Measurements from ENCODE around the gene STOX1. TPM values are rescaled to one million over a fixed set of nuclear protein-coding genes. Genes with fewer than 3 reads are reported as not detected.
"Not testable (repeated sequence)": the region's sequence is repeated elsewhere in the genome, so short reads cannot be mapped to it uniquely, and the experiment has no call there.

Gene STOX1
- polyA plus RNA-seq, 1 donor (not counting 4 experiments of a cell fraction or from before 2014, with no cell fraction given), result 0.14 TPM

GRCh38 chr10:68924593-68924992 lies 97.3 kb downstream of the STOX1 start:
- Histone ChIP-seq H3K79me2 (ENCODE audit: control insufficient read depth, insufficient read depth, low read length) (peaks cover 12% of the 10 kb centered on the region), H3K9ac (ENCODE audit: control insufficient read depth, extremely low read depth, insufficient read depth, low read length) (no peak overlapping the region), H3K9me3 (ENCODE audit: control insufficient read depth, low read depth, low read length) (no peaks in the 10 kb centered on the region), H3K36me3 (ENCODE audit: control insufficient read depth in 2 of 2, extremely low read depth in 1 of 2, insufficient read depth in 2 of 2, low read length in 2 of 2) (peaks cover 7 to 14% of the 10 kb centered on the region in 2 experiments), H3K4me1 (ENCODE audit: control insufficient read depth, extremely low read depth, insufficient read depth, low read length) (no peaks in the 10 kb centered on the region), H3K4me2 (ENCODE audit: control insufficient read depth, extremely low read depth, insufficient read depth, low read depth, low read length) (no peak overlapping the region), H2AFZ (ENCODE audit: control insufficient read depth, low read length) (no peak overlapping the region), H4K20me1 (ENCODE audit: control insufficient read depth, extremely low read depth, insufficient read depth, low read length) (no peaks in the 10 kb centered on the region), H3K4me3 (ENCODE audit: control insufficient read depth in 2 of 3, extremely low read depth in 1 of 3, insufficient read depth in 2 of 3, low read depth in 1 of 3, low read length in 3 of 3) (no peak overlapping the region), H3K27me3 (ENCODE audit: control insufficient read depth, extremely low read depth, insufficient read depth, low read length) (no peaks in the 10 kb centered on the region), H3K27ac (ENCODE audit: control insufficient read depth, insufficient read depth, low read length) (no peak overlapping the region), H3K9me1 (ENCODE audit: control insufficient read depth, extremely low read depth, insufficient read depth, low read length) (no peaks in the 10 kb centered on the region)
- no peak for TF ChIP-seq CTCF (optimal IDR thresholded peaks at IDR 0.05 in 1 of 3, IDR thresholded peaks at IDR 0.05 in 1 of 3, conservative IDR thresholded peaks at IDR 0.05 in 1 of 3; ENCODE audit: extremely low read depth in 1 of 3, insufficient read depth in 2 of 3, low read length in 3 of 3)
- TF ChIP-seq EZH2 (IDR thresholded peaks at IDR 0.05; ENCODE audit: low read length), result no peak
- no peak for DNase-seq (ENCODE audit: low read depth, low spot score)
- FAIRE-seq, result no peak
- dilution Hi-C loops (cut with MboI; ENCODE audit: extremely low pct_ligation_motif_present, low sequenced_read_pairs), result no loop called here

- Histone ChIP-seq H3K4me1 (ENCODE audit: control insufficient read depth, extremely low read depth, insufficient read depth, low read length) (no peaks in the 10 kb centered on the region), H2AFZ (ENCODE audit: control insufficient read depth, low read length) (no peak overlapping the region), H3K9me1 (ENCODE audit: control insufficient read depth, extremely low read depth, insufficient read depth, low read length) (no peaks in the 10 kb centered on the region), H3K36me3 (ENCODE audit: control insufficient read depth in 2 of 2, extremely low read depth in 1 of 2, insufficient read depth in 2 of 2, low read length in 2 of 2) (peaks cover 4 to 14% of the 10 kb centered on the region in 2 experiments), H4K20me1 (ENCODE audit: control insufficient read depth, extremely low read depth, insufficient read depth, low read length) (no peaks in the 10 kb centered on the region), H3K79me2 (ENCODE audit: control insufficient read depth, insufficient read depth, low read length) (peaks cover 12% of the 10 kb centered on the region), H3K9me3 (ENCODE audit: control insufficient read depth, low read depth, low read length) (no peaks in the 10 kb centered on the region), H3K27me3 (ENCODE audit: control insufficient read depth, extremely low read depth, insufficient read depth, low read length) (no peaks in the 10 kb centered on the region), H3K9ac (ENCODE audit: control insufficient read depth, extremely low read depth, insufficient read depth, low read length) (no peak overlapping the region), H3K27ac (ENCODE audit: control insufficient read depth, insufficient read depth, low read length) (no peak overlapping the region), H3K4me2 (ENCODE audit: control insufficient read depth, extremely low read depth, insufficient read depth, low read depth, low read length) (no peak overlapping the region), H3K4me3 (ENCODE audit: control insufficient read depth in 2 of 3, extremely low read depth in 1 of 3, insufficient read depth in 2 of 3, low read depth in 1 of 3, low read length in 3 of 3) (no peak overlapping the region)
- dilution Hi-C loops (cut with MboI; ENCODE audit: extremely low pct_ligation_motif_present, low sequenced_read_pairs), result no loop called here
- TF ChIP-seq EZH2 (IDR thresholded peaks at IDR 0.05; ENCODE audit: low read length), result no peak
- TF ChIP-seq CTCF (optimal IDR thresholded peaks at IDR 0.05 in 1 of 3, IDR thresholded peaks at IDR 0.05 in 1 of 3, conservative IDR thresholded peaks at IDR 0.05 in 1 of 3; ENCODE audit: extremely low read depth in 1 of 3, insufficient read depth in 2 of 3, low read length in 3 of 3), result no peak
- DNase-seq (ENCODE audit: low read depth, low spot score) (no peak), FAIRE-seq (no peak)
Observed at GRCh38 chr10:68925489-68925888, 98.2 kb downstream of the STOX1 start.

- H3K4me3 ChIP-seq (ENCODE audit: control insufficient read depth in 2 of 3, extremely low read depth in 1 of 3, insufficient read depth in 2 of 3, low read depth in 1 of 3, low read length in 3 of 3); H2AFZ ChIP-seq (ENCODE audit: control insufficient read depth, low read length); H3K36me3 ChIP-seq (ENCODE audit: control insufficient read depth in 2 of 2, extremely low read depth in 1 of 2, insufficient read depth in 2 of 2, low read length in 2 of 2); H3K27me3 ChIP-seq (ENCODE audit: control insufficient read depth, extremely low read depth, insufficient read depth, low read length); FAIRE-seq; H3K4me2 ChIP-seq (ENCODE audit: control insufficient read depth, extremely low read depth, insufficient read depth, low read depth, low read length); DNase-seq (ENCODE audit: low read depth, low spot score); H4K20me1 ChIP-seq (ENCODE audit: control insufficient read depth, extremely low read depth, insufficient read depth, low read length); H3K27ac ChIP-seq (ENCODE audit: control insufficient read depth, insufficient read depth, low read length); H3K9me3 ChIP-seq (ENCODE audit: control insufficient read depth, low read depth, low read length); H3K9ac ChIP-seq (ENCODE audit: control insufficient read depth, extremely low read depth, insufficient read depth, low read length); H3K4me1 ChIP-seq (ENCODE audit: control insufficient read depth, extremely low read depth, insufficient read depth, low read length); dilution Hi-C loops (cut with MboI; ENCODE audit: extremely low pct_ligation_motif_present, low sequenced_read_pairs); H3K9me1 ChIP-seq (ENCODE audit: control insufficient read depth, extremely low read depth, insufficient read depth, low read length): not testable (repeated sequence)
- peaks cover 12% of the 10 kb centered on the region for H3K79me2 ChIP-seq (ENCODE audit: control insufficient read depth, insufficient read depth, low read length)
Observed at GRCh38 chr10:68929157-68929556, 101.8 kb downstream of the STOX1 start.

- dilution Hi-C loops (cut with MboI; ENCODE audit: extremely low pct_ligation_motif_present, low sequenced_read_pairs); FAIRE-seq; H4K20me1 ChIP-seq (ENCODE audit: control insufficient read depth, extremely low read depth, insufficient read depth, low read length); H3K4me3 ChIP-seq (ENCODE audit: control insufficient read depth in 2 of 3, extremely low read depth in 1 of 3, insufficient read depth in 2 of 3, low read depth in 1 of 3, low read length in 3 of 3); H3K9ac ChIP-seq (ENCODE audit: control insufficient read depth, extremely low read depth, insufficient read depth, low read length); H3K4me1 ChIP-seq (ENCODE audit: control insufficient read depth, extremely low read depth, insufficient read depth, low read length); H3K4me2 ChIP-seq (ENCODE audit: control insufficient read depth, extremely low read depth, insufficient read depth, low read depth, low read length); H3K27ac ChIP-seq (ENCODE audit: control insufficient read depth, insufficient read depth, low read length); H2AFZ ChIP-seq (ENCODE audit: control insufficient read depth, low read length); H3K36me3 ChIP-seq (ENCODE audit: control insufficient read depth in 2 of 2, extremely low read depth in 1 of 2, insufficient read depth in 2 of 2, low read length in 2 of 2); DNase-seq (ENCODE audit: low read depth, low spot score); H3K9me1 ChIP-seq (ENCODE audit: control insufficient read depth, extremely low read depth, insufficient read depth, low read length); H3K27me3 ChIP-seq (ENCODE audit: control insufficient read depth, extremely low read depth, insufficient read depth, low read length); H3K9me3 ChIP-seq (ENCODE audit: control insufficient read depth, low read depth, low read length): not testable (repeated sequence)
- H3K79me2 ChIP-seq (ENCODE audit: control insufficient read depth, insufficient read depth, low read length), result peaks cover 11% of the 10 kb centered on the region
Observed at GRCh38 chr10:68929888-68930287, 102.6 kb downstream of the STOX1 start.

Data from keratinocyte (primary cell).